Measurements from ENCODE around the gene CTDSP1.

CTDSP1 gene

GRCh38 chr2:218434456-218434855 is 34.8 kb downstream of the CTDSP1 start:
- Histone ChIP-seq H3K27ac (no peak overlapping the region), H3K36me3 (replicated peaks) (no peaks in the 10 kb centered on the region), H3K4me3 (ENCODE audit: low read depth, low read length) (no peak overlapping the region), H3K27me3 (replicated peaks) (no peaks in the 10 kb centered on the region)
- TF ChIP-seq, protein P1, sequence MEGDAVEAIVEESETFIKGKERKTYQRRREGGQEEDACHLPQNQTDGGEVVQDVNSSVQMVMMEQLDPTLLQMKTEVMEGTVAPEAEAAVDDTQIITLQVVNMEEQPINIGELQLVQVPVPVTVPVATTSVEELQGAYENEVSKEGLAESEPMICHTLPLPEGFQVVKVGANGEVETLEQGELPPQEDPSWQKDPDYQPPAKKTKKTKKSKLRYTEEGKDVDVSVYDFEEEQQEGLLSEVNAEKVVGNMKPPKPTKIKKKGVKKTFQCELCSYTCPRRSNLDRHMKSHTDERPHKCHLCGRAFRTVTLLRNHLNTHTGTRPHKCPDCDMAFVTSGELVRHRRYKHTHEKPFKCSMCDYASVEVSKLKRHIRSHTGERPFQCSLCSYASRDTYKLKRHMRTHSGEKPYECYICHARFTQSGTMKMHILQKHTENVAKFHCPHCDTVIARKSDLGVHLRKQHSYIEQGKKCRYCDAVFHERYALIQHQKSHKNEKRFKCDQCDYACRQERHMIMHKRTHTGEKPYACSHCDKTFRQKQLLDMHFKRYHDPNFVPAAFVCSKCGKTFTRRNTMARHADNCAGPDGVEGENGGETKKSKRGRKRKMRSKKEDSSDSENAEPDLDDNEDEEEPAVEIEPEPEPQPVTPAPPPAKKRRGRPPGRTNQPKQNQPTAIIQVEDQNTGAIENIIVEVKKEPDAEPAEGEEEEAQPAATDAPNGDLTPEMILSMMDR (IDR thresholded peaks at IDR 0.05; ENCODE audit: low read depth, low read length, missing control alignments): no peak
- DNase-seq: no peak
- in situ Hi-C loops (cut with HindIII; ENCODE audit: low pct_ligation_motif_present, low sequenced_read_pairs): no loop called here

DNA sequence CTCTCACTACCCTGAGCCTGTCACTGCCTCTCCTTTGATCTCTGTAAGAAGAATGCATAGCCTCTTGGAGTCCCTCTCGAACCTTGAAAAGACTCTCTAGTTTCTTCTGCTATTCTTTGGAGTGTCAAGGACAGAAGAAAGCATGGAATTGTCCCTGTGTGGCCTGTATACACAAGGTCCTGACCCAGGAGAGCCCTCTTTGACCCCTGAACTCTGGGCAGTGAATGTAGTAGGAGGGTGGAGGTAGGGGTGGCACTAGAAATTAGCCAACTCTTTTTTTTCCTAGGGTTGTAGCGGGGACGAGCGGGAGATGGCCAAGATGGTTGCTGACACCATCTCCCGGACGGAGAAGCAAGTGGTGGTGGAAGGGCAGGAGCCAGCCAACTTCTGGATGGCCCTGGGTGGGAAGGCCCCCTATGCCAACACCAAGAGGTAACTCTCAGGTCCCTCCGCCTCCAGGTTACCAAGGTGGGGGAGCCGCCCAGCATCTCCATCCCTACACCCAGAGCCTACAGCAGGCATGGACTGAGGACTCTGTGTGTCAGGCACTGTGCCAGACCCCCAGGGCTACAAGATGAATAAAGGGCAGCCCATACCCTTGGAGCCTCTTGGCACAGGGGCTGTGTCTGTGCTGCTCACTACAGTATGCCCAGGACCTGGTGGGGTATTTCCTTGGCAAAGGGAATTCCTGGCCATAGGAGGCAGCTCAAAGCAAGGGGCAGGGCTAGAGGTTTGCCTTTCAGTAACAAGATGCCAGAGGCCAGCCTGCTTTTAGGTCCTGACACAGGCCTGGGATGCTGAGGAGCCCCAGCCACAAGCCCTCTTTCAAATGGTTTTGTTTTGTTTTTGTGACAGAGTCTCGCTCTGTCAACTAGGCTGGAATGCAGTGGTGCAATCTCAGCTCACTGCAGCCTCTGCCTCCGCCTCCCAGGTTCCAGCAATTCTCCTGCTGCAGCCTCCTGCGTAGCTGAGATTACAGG is 35.6 kb downstream of the CTDSP1 start:
- TF ChIP-seq, protein P1 (IDR thresholded peaks at IDR 0.05; ENCODE audit: low read depth, low read length, missing control alignments): no peak
- no peaks in the 10 kb centered on the region for H3K36me3 ChIP-seq (replicated peaks)
- no peak overlapping the region for H3K27ac ChIP-seq
- DNase-seq: no peak
- in situ Hi-C loops (cut with HindIII; ENCODE audit: low pct_ligation_motif_present, low sequenced_read_pairs): no loop called here
- no peaks in the 10 kb centered on the region for H3K27me3 ChIP-seq (replicated peaks)
- H3K4me3 ChIP-seq (ENCODE audit: low read depth, low read length): no peak overlapping the region

DNA sequence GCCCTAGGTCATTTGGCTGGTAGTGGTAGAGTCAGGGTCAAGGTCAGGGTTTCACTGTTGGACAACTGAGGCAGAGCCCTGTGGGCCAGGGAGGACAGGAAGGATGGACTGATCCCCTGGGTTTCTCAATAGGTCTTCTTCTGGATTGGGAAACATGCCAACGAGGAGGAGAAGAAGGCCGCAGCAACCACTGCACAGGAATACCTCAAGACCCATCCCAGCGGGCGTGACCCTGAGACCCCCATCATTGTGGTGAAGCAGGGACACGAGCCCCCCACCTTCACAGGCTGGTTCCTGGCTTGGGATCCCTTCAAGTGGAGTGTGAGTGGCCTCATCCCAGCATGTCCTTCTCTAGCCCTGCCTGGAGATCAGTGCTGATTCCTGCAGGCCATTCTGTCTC is 37.3 kb downstream of the CTDSP1 start:
- in situ Hi-C loops (cut with HindIII; ENCODE audit: low pct_ligation_motif_present, low sequenced_read_pairs): no loop called here

DNA sequence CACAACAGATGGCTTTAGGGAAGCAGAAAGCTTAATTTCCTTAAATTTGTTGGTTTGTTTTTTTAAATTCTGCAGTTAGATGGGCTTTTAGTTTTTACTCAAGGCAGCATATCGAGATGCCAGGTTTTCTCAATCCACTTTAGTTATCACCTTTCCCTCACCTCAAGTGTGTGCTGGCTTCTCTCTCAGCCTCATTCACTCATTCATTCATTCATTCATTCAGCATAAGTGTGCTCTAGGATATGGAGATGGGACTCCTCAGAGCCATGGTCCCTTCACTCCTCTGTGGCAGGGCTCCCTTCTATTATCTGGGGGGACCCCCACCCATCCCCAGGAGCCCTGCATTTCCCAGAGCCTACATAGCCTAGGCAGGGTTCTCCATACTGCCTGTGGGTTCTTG is 38.3 kb downstream of the CTDSP1 start:
- DNase-seq: no peak
- Histone ChIP-seq H3K27me3 (replicated peaks) (no peaks in the 10 kb centered on the region), H3K36me3 (replicated peaks) (no peaks in the 10 kb centered on the region), H3K27ac (no peak overlapping the region), H3K4me3 (ENCODE audit: low read depth, low read length) (no peak overlapping the region)
- TF ChIP-seq, protein P1 (IDR thresholded peaks at IDR 0.05; ENCODE audit: low read depth, low read length, missing control alignments): no peak
- in situ Hi-C loops (cut with HindIII; ENCODE audit: low pct_ligation_motif_present, low sequenced_read_pairs): no loop called here

More for the DNA sequence above, 37.3 kb downstream of the CTDSP1 start:
- TF ChIP-seq, protein P1 (IDR thresholded peaks at IDR 0.05; ENCODE audit: low read depth, low read length, missing control alignments): no peak
- no peak for DNase-seq
- H3K36me3 ChIP-seq (replicated peaks): no peaks in the 10 kb centered on the region
- no peak overlapping the region for H3K4me3 ChIP-seq (ENCODE audit: low read depth, low read length)
- no peak overlapping the region for H3K27ac ChIP-seq
- no peaks in the 10 kb centered on the region for H3K27me3 ChIP-seq (replicated peaks)

DNA sequence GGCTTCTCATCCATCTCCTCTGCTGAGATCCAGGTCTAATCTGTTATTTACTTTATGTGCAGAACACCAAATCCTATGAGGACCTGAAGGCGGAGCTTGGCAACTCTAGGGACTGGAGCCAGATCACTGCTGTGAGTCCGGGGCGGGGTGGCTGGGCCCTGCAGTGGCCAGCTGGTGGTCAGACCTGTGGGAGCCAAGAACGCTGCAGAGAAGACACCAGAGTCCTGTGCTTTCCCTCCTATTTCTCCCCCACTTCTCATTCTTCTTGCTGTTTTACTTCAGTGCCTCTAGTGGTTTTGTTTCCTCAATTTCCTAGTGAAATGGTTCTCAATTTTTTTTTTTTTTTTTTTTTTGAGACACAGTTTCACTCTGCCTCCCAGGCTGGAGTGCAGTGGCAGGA is 38.9 kb downstream of the CTDSP1 start:
- Histone ChIP-seq H3K4me3 (ENCODE audit: low read depth, low read length) (no peak overlapping the region), H3K27ac (no peak overlapping the region), H3K36me3 (replicated peaks) (no peaks in the 10 kb centered on the region), H3K27me3 (replicated peaks) (no peaks in the 10 kb centered on the region)
- in situ Hi-C loops (cut with HindIII; ENCODE audit: low pct_ligation_motif_present, low sequenced_read_pairs): no loop called here
- no peak for DNase-seq
- TF ChIP-seq, protein P1 (IDR thresholded peaks at IDR 0.05; ENCODE audit: low read depth, low read length, missing control alignments): no peak

All from brain microvascular endothelial cell (primary cell).